HG03354 (cell line): ENCODE measurements around the gene COMMD3.

Experiments used
- ATAC-seq: cut with Tn5 transposase; IDR thresholded peaks from one replicate; pipeline ENCODE4 v1.9.1; 2021; ENCODE audit warnings: mild to moderate bottlenecking; ENCODE audit not compliant: unreplicated experiment, poor library complexity, severe bottlenecking

Gene COMMD3

DNA sequence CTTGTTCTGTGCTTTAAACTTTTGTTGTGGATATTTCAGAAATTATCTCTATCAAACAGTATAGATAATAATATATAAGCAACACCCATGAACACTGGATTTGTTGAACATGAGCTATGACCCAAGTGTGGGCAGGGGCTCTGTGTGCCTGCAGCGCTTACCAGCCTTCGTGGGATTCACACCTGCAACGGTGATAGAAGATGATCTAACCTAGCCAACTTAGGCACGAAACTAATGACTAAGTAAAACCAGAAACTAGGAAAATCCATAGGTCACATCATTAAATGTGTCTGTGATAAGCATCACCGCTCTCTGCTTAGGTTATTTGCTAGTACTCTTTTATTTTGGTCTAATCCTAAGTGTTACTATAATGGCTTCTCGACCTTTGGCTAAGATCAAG is 47.1 kb downstream of the COMMD3 start:
- no peak for ATAC-seq

DNA sequence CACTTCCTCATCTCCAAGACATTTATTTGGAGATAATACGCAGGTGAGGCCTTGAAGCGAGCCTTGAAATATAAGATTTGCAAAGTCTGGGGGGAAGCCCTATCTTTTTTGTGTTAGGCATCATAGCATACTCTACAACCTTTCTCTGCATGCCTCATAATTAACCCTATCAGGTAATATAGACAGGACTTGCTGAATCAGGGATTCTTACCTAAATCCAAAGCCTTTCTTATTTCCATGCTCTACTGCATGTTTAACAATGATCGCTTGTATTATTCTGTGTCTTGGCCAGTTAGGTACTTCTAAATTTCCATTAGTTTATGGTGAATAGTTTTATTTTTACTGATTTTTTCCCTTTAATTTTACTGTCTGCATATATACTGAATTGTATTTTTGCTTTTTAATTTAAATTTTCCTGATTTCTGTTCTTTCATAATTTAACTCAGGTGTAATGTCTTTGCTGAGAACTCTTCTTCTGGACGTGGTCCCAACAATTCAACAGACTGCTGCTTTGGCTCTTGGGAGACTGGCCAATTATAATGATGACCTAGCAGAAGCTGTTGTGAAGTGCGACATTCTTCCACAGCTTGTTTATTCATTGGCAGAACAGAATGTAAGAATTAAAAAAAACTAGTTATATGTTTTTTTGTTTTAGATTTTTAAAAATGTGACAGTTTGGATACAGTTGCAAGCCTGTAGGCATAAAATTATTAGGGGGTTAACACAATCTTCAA is 48.4 kb downstream of the COMMD3 start:
- ATAC-seq, result no peak

GRCh38 chr10:22365233-22365632 is 49.0 kb downstream of the COMMD3 start:
- peak; percentile 71 for ATAC-seq

- ATAC-seq, result no peak
These were observed 49.7 kb downstream of the COMMD3 start for GRCh38 chr10:22365644-22366434.

- ATAC-seq, result no peak
These were observed 50.2 kb downstream of the COMMD3 start for GRCh38 chr10:22366435-22366703.

DNA sequence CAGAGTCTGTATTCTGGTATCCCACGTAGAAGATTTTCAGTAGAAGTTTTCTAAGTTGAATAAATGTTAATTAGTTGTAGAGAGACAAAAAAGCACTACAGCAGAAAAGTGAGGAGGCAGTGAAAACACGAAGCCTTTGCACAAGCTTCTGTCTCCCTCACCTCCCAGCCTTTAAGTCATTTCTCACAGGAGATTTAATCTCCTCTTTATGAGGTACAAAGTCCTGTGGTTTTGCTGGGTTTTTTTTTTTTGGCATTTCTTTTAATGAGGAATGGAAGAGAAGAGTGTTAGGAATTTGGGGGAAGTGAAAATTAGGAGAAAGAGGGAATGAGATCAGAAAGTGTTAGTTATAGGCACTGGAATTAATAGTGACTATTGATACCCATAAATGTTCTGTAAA is 50.6 kb downstream of the COMMD3 start:
- ATAC-seq, result no peak

DNA sequence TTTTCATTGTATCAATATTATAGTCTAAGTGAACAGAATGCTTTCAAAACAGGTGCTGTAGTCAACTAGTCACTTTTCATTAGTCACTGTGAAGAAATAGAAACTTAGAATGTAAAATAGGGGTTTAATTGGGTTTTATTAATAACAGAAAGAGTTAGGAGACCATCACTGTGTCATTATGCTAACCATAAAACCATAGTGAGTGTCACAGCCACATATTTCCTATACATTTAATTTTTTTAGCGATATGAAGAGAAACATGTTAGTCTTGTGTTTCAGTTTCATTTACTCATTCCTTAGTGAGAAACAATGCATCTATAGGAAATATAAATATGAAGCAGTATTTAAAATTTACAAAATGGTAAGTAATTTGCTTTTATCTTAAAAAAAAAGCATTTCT is 51.3 kb downstream of the COMMD3 start:
- no peak for ATAC-seq

DNA sequence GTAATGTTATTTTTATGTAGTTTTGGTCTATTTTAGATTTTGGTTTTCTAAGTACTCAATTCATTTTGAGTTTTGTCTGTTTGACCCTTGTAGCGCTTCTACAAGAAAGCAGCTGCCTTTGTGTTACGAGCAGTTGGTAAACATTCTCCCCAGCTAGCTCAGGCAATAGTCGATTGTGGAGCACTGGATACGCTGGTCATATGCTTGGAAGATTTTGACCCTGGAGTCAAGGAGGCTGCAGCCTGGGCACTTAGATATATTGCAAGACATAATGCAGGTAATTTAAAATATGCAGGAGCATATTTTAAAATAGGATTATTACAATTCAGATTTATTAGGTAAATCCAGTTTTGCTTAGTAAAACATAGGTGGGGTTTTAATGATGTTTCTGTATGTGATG is 52.2 kb downstream of the COMMD3 start:
- no peak for ATAC-seq

GRCh38 chr10:22368981-22369380 is 52.8 kb downstream of the COMMD3 start:
- no peak for ATAC-seq

GRCh38 chr10:22369434-22370072 is 53.4 kb downstream of the COMMD3 start:
- peak; percentile 61 for ATAC-seq
